Heart right ventricle (tissue), 16 donors: ENCODE data around the gene ZRANB1. TPM values are rescaled to one million over a fixed set of nuclear protein-coding genes. Genes with fewer than 3 reads are reported as not detected.
A peak's percentile ranks its signal among the peaks of the same experiment; 100 is the strongest.

Experiments used
- ATAC-seq, 8 donors: fragments of 200-7000 bp; cut with Tn5 transposase; one replicate each; pipeline ENCODE4 v1.9.1; 2020; ENCODE audit warnings: mild to moderate bottlenecking in 8 of 8, moderate library complexity in 8 of 8, moderate number of reproducible peaks in 1 of 8
- DNase-seq, 2 donors: peaks; one replicate each; pipeline ENCODE4 v3.0.0-alpha.2; 2020
- H3K27ac ChIP-seq, 10 donors: fragments of 200-600 bp; sonication (generic) in 2 of 10; one replicate each; pipeline versions ENCODE4 v1.5.0 to v1.8.0; 2020 to 2022; ENCODE audit warnings: mild to moderate bottlenecking in 3 of 10
- H3K27me3 ChIP-seq, 7 donors: fragments of 200-600 bp; one replicate each; pipeline ENCODE4 v1.8.0; 2021 to 2022; ENCODE audit warnings: mild to moderate bottlenecking in 2 of 7
- H3K36me3 ChIP-seq, 9 donors: fragments of 200-600 bp; sonication (generic) in 1 of 9; one replicate each; pipeline versions ENCODE4 v1.5.0 to v1.8.0; 2020 to 2022; ENCODE audit warnings: mild to moderate bottlenecking in 2 of 9
- H3K4me1 ChIP-seq, 9 donors: fragments of 200-600 bp; sonication (generic) in 1 of 9; one replicate each; pipeline versions ENCODE4 v1.5.0 to v1.8.0; 2020 to 2022; ENCODE audit warnings: mild to moderate bottlenecking in 4 of 9
- H3K4me3 ChIP-seq, 10 donors: fragments of 200-600 bp; sonication (generic) in 2 of 10; one replicate each; pipeline versions ENCODE4 v1.5.0 to v1.8.0; 2020 to 2022; ENCODE audit warnings: mild to moderate bottlenecking in 7 of 10, moderate library complexity in 2 of 10
- H3K9me3 ChIP-seq, 11 donors: fragments of 200-600 bp in 10 of 11; sonication (generic) in 2 of 11; one replicate each; pipeline versions ENCODE4 v1.5.0 to v1.8.0; 2013 to 2022; ENCODE audit warnings: mild to moderate bottlenecking in 2 of 11, control low read depth in 1 of 11, moderate library complexity in 1 of 11
- CTCF ChIP-seq, 9 donors: fragments of 200-600 bp; sonication (generic) in 2 of 9; IDR thresholded peaks; one replicate each; pipeline versions ENCODE4 v1.5.0 to v1.8.0; 2021 to 2022; ENCODE audit warnings: antibody characterized with exemption in 9 of 9, mild to moderate bottlenecking in 5 of 9, moderate library complexity in 1 of 9
- WGBS, 2 donors: extraction: QIAGEN DNeasy Blood & Tissue Kit; methylation state at CpG; one replicate each; pipeline ENCODE4 v1.1.7; 2013; ENCODE audit warnings: inconsistent platforms in 1 of 2; 5-methylcytosine and 5-hydroxymethylcytosine counted together
- intact Hi-C, 10 donors: fragments of 100-400 bp; cut with DNase I; formaldehyde crosslinking; loops; one replicate each; pipeline versions ENCODE4 v1.11.1 to v1.14.2; 2022
- microRNA-seq, 2 donors: library from miRNA; unstranded; fragments of <30 nt; microRNA quantifications; one replicate each; pipeline ENCODE4 v1.2.0, GENCODE V29; 2021
- polyA plus RNA-seq, 2 donors: library from polyadenylated mRNA; stranded (reverse); fragments of 200-250 nt; gene quantifications; one replicate each; pipeline ENCODE4 v1.2.3, GENCODE V29; 2013
- total RNA-seq, 10 donors: library from RNA; stranded (reverse); fragmentation: NEBNext Ultra II Directional in 3 of 10; extraction: Animal tissue kit (Norgen Biotek cat#: 25700) in 3 of 10; gene quantifications; one replicate each; pipeline versions ENCODE4 v1.2.1 to v1.2.4, GENCODE V29; 2021 to 2023
- donor health status: Arrhythmogenic right ventricular cardiomyopathy.
- donor health status: ischemic (EF 13 %, LVEDD 7.1; RV severe dilation, severe dysfunction).
- donor health status: healthy with polysubstance abuse.
- donor health status: DM: no; HTN: yes; CAD: no.
- donor health status: DM: no; HTN: no; CAD: no.
- donor health status: ischemic (EF 25% LVEDD 6.9; RV normal size, moderate dysfunction).
- donor health status: ischemic (EF 25% LVEDD 5.7; RV mildly dilated, moderate dysfunction).
- donor health status: healthy.
- donor health status: DM: yes; HTN: yes; CAD: no.
- donor health status: Ischemic cardiomyopathy.
- donor health status: ischemic (EF 35%, LVEDD 5.7; RV mildly dilated, moderate dysfunction).
- donor health status: nonischemic (EF 11% LVEDD 7.7; RV severe dilation, severe dysfunction).
- donor health status: DM: yes; HTN: yes; CAD: no.
- donor health status: PGD.
- donor health status: ischemic (EF 29% LVEDD 5.4; RV normal size, mild dysfunction).
- donor health status: nonischemic (EF 23%, LVEDD 6.1; RV moderate dilation, normal function).

The ZRANB1 gene
- total and polyA plus RNA-seq, 12 donors, result 13.0 to 33.2 (median 27.5) TPM

DNA sequence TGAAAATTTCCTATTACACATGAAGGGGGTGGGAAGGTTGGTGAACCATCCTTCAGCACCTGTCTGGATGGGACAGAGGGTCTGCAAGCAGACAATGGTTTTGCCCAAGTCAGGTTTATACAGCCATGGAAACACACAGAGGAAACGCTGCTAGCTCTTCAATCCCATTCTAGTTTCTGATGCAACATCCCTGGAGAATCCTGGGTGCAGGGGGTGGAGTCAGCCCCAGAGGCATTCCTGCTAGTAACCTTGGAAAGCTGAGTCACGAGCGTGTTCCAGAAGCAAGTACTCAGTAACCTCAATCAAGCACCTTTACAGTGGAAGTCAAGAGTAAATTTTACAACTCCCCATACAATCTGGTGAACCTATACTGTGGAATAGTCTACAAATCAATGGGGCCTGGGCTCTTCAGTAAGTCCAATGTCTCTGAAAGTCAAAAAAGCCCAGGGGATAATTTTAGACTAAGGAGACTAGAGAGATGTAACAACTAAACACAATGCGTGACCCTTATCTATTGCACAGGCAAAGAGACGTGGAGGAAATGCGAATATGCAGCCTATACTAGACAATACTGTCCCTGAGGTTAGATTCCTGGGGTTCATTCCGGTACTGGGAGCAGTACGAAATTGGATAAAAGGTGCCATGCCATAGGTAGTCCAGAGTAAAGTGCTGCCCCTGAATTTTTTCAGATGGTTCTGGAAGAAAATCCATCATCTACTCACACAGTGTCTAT is 95.4 kb downstream of the ZRANB1 start:
- Histone ChIP-seq H3K27me3 (no peaks in the 10 kb centered on the region), H3K9me3 (no peaks in the 10 kb centered on the region), H3K4me3 (no peak overlapping the region), H3K4me1 (peaks cover 25 to 74% (median 49%) of the 10 kb centered on the region in 9 donors), H3K36me3 (peaks cover 0 to 27% (median 0%) of the 10 kb centered on the region in 9 donors), H3K27ac (peak overlapping the region in 5 of 10 donors; percentile 1 to 41 (median 26))
- WGBS, 2 donors, result 51 to 65% methylated on average over 8 of the region's 8 CpGs
- no peak for TF ChIP-seq CTCF (IDR thresholded peaks at IDR 0.05)
- ATAC-seq (peak in 5 of 8 donors; percentile 17 to 54 (median 40)), DNase-seq (no peak)
- intact Hi-C loops, result loop anchor here in 3 of 10 donors (5.0 kb wide), 2 partner anchors 35 to 40 kb away; no protein-coding TSS in a partner anchor

Small RNAs within 50 kb of the gene (microRNA-seq; reads per million reads assigned to microRNA genes)
- gene MIR4296, result 0 reads per million in 2 donors

Other genes with a start within 250 kb of the ZRANB1 start
- 10 to 100 TPM; 19.0 to 42.9 (median 31.3) TPM for gene FAM53B, start 197.7 kb upstream of the ZRANB1 start, total RNA-seq
- gene FAM53B, start 197.7 kb upstream of the ZRANB1 start, polyA plus RNA-seq, result 10 to 100 TPM; 11.6 to 25.5 TPM
- gene EEF1AKMT2, start 150.2 kb upstream of the ZRANB1 start, total RNA-seq, result 10 to 100 TPM; 12.0 to 18.8 (median 13.0) TPM
- gene EEF1AKMT2, start 150.2 kb upstream of the ZRANB1 start, polyA plus RNA-seq, result 10 to 100 TPM in 1 of 2 donors, 1 to 10 TPM in 1; 7.4 to 18.7 TPM
- 10 to 100 TPM; 11.2 to 17.4 (median 14.1) TPM for gene ABRAXAS2, start 140.3 kb upstream of the ZRANB1 start, total RNA-seq
- gene ABRAXAS2, start 140.3 kb upstream of the ZRANB1 start, polyA plus RNA-seq, result 1 to 10 TPM; 5.3 to 7.1 TPM
- 10 to 100 TPM; 22.6 to 36.2 (median 27.2) TPM for gene CTBP2, start 218.4 kb downstream of the ZRANB1 start, total RNA-seq
- gene CTBP2, start 218.4 kb downstream of the ZRANB1 start, polyA plus RNA-seq, result 10 to 100 TPM; 14.7 to 23.0 TPM